Brain microvascular endothelial cell (primary cell): ENCODE results near the gene MSH2.
"Not testable (repeated sequence)": the region's sequence is repeated elsewhere in the genome, so short reads cannot be mapped to it uniquely, and the experiment has no call there.

Experiments
- DNase-seq: peaks from one replicate; pipeline ENCODE4 v3.0.0-alpha.2; 2020
- H3K27ac ChIP-seq: fragments of 250-450 bp; sonication (Bioruptor Pico); 2 replicates; pipeline ENCODE4 v1.5.1; 2020; ENCODE audit warnings: mild to moderate bottlenecking, moderate library complexity
- H3K27me3 ChIP-seq: fragments of 250-450 bp; sonication (Bioruptor Pico); replicated peaks from 2 replicates; pipeline ENCODE4 v1.5.1; 2020; ENCODE audit warnings: mild to moderate bottlenecking
- H3K36me3 ChIP-seq: fragments of 250-450 bp; sonication (Bioruptor Pico); replicated peaks from 2 replicates; pipeline ENCODE4 v1.5.1; 2020; ENCODE audit warnings: mild to moderate bottlenecking
- H3K4me3 ChIP-seq: 2 replicates; pipeline ENCODE4 v1.5.1; 2011; ENCODE audit warnings: low read depth, mild to moderate bottlenecking, control low read depth, low read length, moderate library complexity
- in situ Hi-C: cut with HindIII; loops from 2 replicates; pipeline ENCODE4 v1.10.0; 2017; ENCODE audit warnings: low sequenced_read_pairs, low pct_ligation_motif_present
- TF ChIP-seq, protein P1 (sequence below): IDR thresholded peaks from 2 replicates; pipeline ENCODE4 v1.5.1; 2011; ENCODE audit warnings: low read depth, mild to moderate bottlenecking, moderate library complexity, low read length, control low read depth, inconsistent platforms; ENCODE audit errors: missing control alignments

Gene MSH2

DNA sequence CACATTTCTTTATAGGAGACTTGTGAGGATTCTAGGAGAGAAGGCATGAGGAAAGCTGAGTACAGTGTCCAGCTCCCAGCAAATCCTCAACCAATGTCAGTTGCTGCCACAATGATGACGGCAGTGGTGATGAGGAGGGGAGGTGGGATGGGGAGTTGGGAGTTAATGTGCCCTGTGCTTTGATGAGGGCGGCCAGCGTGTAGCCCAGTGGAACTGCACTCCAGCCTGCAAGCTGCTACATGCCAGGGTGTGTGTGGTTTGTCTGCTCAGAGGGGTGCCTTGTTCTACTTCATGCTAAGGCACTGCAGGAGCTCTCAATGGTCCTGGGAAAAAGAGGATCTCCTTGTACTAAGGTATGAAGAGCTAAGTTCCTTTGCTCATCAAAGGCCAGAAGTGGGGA is 96.1 kb downstream of the MSH2 start:
- no peak overlapping the region for H3K4me3 ChIP-seq
- no peak for DNase-seq
- H3K27ac ChIP-seq: no peak overlapping the region
- in situ Hi-C loops: no loop called here
- TF ChIP-seq, protein P1, sequence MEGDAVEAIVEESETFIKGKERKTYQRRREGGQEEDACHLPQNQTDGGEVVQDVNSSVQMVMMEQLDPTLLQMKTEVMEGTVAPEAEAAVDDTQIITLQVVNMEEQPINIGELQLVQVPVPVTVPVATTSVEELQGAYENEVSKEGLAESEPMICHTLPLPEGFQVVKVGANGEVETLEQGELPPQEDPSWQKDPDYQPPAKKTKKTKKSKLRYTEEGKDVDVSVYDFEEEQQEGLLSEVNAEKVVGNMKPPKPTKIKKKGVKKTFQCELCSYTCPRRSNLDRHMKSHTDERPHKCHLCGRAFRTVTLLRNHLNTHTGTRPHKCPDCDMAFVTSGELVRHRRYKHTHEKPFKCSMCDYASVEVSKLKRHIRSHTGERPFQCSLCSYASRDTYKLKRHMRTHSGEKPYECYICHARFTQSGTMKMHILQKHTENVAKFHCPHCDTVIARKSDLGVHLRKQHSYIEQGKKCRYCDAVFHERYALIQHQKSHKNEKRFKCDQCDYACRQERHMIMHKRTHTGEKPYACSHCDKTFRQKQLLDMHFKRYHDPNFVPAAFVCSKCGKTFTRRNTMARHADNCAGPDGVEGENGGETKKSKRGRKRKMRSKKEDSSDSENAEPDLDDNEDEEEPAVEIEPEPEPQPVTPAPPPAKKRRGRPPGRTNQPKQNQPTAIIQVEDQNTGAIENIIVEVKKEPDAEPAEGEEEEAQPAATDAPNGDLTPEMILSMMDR: no peak
- no peaks in the 10 kb centered on the region for H3K36me3 ChIP-seq
- no peaks in the 10 kb centered on the region for H3K27me3 ChIP-seq

DNA sequence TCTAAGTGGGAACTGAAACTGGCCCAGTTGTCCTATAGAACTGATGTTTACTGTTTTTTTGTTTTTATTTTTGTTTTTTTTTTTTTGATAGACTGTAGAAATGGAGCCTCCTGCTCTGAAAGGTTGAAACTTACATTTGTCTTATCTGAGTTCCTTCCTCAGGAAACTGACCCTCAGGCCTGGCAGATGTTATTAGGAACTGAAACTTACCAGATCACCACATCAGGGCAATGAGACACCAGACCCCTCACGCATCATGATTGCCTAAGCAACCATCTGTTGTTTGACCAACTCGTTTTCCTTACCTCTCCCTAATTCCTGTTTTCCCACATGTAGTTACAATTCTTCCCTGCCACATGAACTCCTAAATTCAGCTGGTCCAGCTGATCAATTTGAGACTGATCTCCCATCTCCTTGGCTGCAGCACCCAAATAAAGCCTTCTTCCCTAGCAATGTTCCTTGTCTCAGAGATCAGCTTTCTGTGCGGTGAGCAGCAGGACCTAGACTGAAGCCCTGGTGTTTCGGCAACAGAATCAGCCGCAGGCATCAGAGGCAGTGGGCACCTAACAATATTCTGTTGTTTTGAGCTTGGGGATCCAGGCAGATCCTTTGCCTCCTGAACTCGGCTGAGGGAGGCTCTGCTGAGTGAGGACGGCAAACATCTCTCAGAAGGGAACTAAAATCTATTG is 96.8 kb downstream of the MSH2 start:
- H3K27ac ChIP-seq: no peak overlapping the region
- DNase-seq: no peak

DNA sequence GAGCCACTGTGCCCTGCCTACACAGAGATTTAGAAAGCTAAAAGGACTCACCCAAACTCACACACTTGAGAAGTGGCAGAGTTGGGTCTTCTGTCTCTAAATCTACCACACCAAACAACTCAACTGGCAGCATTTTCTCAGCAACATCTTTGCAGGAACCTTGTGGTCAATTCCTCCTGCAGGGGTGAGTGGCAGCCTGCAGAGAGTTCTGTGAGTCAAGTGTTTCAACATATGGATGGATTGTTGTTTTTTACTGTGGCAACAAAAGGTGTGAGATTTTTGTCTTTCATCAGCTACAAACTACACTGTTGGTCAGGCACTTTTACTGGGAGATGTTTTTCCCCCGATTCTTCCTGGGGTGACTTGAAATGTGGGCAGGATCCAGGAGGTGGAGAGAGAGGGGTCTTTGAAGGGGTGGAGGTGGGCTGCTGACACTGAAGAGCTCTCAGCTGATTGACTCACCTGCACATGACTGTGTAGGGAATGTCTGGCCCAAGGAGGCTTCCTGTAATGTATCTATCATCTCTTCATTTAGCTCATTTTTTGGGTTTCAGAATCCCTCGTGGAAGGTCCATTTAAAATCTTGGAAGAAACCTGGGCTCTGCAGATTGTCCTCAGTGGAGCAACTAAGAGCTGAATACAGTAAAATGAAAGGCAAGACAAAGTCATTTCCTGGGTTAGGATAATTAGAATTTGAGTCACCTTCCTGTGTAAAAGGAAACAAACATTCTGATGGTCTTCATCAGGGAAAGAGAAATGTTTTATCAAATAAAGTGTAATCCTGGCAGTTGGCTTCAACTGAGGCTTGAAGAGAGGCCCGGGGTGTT is 98.6 kb downstream of the MSH2 start:
- Histone ChIP-seq H3K27me3 (no peaks in the 10 kb centered on the region), H3K27ac (peak overlapping the region; percentile 27), H3K36me3 (no peaks in the 10 kb centered on the region), H3K4me3 (no peak overlapping the region)
- peak; percentile 51 for DNase-seq
- in situ Hi-C loops: no loop called here
- TF ChIP-seq, protein P1: no peak

More for the DNA sequence above, 96.8 kb downstream of the MSH2 start:
- Histone ChIP-seq H3K27me3 (no peaks in the 10 kb centered on the region), H3K4me3 (no peak overlapping the region), H3K36me3 (no peaks in the 10 kb centered on the region)
- in situ Hi-C loops: no loop called here
- TF ChIP-seq, protein P1: no peak

DNA sequence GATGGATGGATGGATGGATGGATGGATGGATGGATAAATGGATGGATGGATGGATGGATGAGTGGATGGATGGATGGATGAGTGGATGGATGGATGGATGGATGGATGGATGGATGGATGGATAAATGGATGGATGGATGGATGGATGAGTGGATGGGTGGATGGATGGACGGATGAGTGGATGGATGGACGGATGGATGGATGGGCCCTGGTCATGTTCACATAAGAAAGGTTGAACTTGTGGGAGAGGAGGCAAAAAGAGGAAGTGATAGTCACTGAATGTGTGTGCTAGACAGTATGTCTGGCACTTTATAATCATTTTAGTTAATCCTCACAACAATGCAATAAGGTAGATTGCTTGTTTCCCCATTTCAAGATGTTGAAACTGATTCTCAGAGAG is 99.5 kb downstream of the MSH2 start:
- H3K4me3 ChIP-seq, H3K27me3 ChIP-seq, H3K36me3 ChIP-seq, DNase-seq, H3K27ac ChIP-seq, in situ Hi-C loops: not testable (repeated sequence)

DNA sequence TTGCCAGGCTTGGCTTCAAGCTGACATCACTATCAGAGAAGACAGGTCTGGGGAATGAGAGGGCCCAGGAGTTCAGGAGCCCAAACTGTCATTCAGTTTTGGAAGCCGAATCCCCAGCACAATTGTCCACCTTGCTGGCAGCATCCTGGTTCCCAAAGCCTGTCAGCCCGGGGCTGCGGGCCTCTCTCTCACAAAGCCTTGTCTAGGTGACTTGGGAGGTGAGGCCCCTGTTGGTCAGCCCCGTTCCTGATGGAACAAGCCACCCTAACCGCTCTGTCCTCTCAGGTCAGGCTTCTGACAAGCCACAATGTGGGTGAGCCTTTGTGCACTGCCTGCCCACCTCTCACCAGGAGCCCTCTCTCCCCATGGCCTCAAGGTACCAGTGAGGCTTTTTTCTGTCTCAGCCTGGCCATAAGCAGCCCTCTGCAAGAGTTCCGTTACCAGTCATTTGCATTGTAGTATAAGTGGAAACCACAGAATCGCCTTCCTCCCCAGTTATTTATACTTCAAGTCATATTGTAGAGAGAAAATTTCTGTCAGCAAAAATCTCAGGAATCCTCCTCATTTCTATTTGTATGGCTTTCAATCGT is 100.6 kb downstream of the MSH2 start:
- TF ChIP-seq, protein P1: no peak
- in situ Hi-C loops: no loop called here
- Histone ChIP-seq H3K4me3 (no peak overlapping the region), H3K36me3 (no peaks in the 10 kb centered on the region), H3K27me3 (no peaks in the 10 kb centered on the region), H3K27ac (no peak overlapping the region)
- DNase-seq: no peak

DNA sequence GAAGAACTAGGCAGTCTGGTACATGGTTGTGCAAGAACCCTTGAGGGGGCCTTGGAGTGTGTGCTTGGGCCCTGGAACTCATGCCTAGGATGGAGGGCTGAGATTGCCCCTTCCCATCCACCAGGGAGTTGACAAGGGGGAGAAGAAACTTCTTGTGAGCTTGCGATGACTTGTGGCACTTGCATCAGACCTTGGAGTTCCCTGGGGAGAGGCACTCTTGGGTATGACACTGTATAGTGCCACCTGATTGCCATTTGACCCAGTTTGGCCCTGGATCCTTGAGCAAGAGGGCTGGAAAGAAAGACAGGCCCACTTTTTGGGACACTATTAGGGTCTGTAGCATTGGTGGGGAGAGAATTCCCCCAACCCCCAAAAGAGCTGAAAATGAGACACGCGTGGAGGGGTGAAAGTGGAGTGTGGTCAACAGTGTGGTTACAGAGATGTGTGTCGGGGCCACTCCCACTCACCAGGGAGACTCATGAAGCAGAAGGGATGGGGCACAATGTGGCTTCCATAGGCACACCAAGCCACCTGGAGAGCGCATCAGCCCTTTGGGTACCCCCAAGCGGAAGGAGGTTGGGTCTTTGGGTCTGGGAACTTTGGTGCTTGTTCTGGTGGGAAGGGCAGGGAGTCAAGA is 101.3 kb downstream of the MSH2 start:
- H3K36me3 ChIP-seq: no peaks in the 10 kb centered on the region
- no peaks in the 10 kb centered on the region for H3K27me3 ChIP-seq
- TF ChIP-seq, protein P1: no peak
- in situ Hi-C loops: no loop called here
- no peak overlapping the region for H3K4me3 ChIP-seq
- DNase-seq: no peak
- no peak overlapping the region for H3K27ac ChIP-seq
